Transverse colon (tissue), 4 donors: ENCODE measurements around the gene B2M.

Experiments used
- EP300 ChIP-seq: sonication (generic); formaldehyde crosslinking; IDR thresholded peaks from one replicate; pipeline ENCODE4 v1.6.1; 2017; ENCODE audit warnings: antibody characterized with exemption, low read depth
- POLR2A ChIP-seq: fragments of 450-650 bp; IDR thresholded peaks from one replicate; pipeline ENCODE4 v1.6.1; 2016; ENCODE audit warnings: antibody characterized with exemption, mild to moderate bottlenecking, moderate library complexity
- POLR2AphosphoS5 ChIP-seq, 3 donors: sonication (generic); formaldehyde crosslinking; IDR thresholded peaks; one replicate each; pipeline ENCODE4 v1.6.1; 2016; ENCODE audit warnings: antibody characterized with exemption in 3 of 3
- TF ChIP-seq, protein P1 (sequence below), 5 experiments: fragments of 200-600 bp in 3 of 5; fragments of 450-650 bp in 2 of 5; sonication (generic) in 3 of 5; IDR thresholded peaks; 1 replicate in 2 of 5; 2 replicates in 3 of 5; pipeline ENCODE4 v1.5.1; 2016 to 2017; ENCODE audit warnings: antibody characterized with exemption in 5 of 5, inconsistent platforms in 3 of 5, mild to moderate bottlenecking in 2 of 5, moderate library complexity in 1 of 5

GRCh38 chr15:44663410-44664308, 47.7 kb upstream of the B2M start, which contains the start of gene SPG11:
- peak; percentile 96 for TF ChIP-seq POLR2A
- TF ChIP-seq, protein P1, sequence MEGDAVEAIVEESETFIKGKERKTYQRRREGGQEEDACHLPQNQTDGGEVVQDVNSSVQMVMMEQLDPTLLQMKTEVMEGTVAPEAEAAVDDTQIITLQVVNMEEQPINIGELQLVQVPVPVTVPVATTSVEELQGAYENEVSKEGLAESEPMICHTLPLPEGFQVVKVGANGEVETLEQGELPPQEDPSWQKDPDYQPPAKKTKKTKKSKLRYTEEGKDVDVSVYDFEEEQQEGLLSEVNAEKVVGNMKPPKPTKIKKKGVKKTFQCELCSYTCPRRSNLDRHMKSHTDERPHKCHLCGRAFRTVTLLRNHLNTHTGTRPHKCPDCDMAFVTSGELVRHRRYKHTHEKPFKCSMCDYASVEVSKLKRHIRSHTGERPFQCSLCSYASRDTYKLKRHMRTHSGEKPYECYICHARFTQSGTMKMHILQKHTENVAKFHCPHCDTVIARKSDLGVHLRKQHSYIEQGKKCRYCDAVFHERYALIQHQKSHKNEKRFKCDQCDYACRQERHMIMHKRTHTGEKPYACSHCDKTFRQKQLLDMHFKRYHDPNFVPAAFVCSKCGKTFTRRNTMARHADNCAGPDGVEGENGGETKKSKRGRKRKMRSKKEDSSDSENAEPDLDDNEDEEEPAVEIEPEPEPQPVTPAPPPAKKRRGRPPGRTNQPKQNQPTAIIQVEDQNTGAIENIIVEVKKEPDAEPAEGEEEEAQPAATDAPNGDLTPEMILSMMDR (IDR thresholded peaks at IDR 0.05), result peak; percentile 92 to 99 (median 97)
- TF ChIP-seq POLR2AphosphoS5 (IDR thresholded peaks at IDR 0.05), result peak; percentile 95 to 99 (median 99)
- peak; percentile 20 for TF ChIP-seq EP300
